K562 (cell line): ENCODE data around the gene GNA14. TPM values are rescaled to one million over a fixed set of nuclear protein-coding genes. Genes with fewer than 3 reads are reported as not detected.

Experiments
- ATAC-seq: fragments of 200-7000 bp; cut with Tn5 transposase; 3 replicates; pipeline ENCODE4 v1.9.1; 2020; ENCODE audit warnings: moderate library complexity
- BruUV-seq: library from RNA; stranded (reverse); fragments of 400-500 nt; replicated peaks from 2 replicates; lab custom pipeline; 2021; lab: Mats Ljungman, UMichigan
- CTCF ChIA-PET: fragments of 300-600 bp; formaldehyde crosslinking; extraction: SDS; loops from one replicate; lab custom pipeline; 2021; ENCODE audit warnings: low intra/inter-chr PET ratio; lab: Yijun Ruan, JAX
- POLR2A ChIA-PET: fragments of 300-600, 350-650 bp; sonication (Branson Sonifier 250); formaldehyde crosslinking; extraction: SDS; loops from one replicate; lab custom pipeline; 2021; ENCODE audit warnings: antibody characterized with exemption, inconsistent platforms; lab: Yijun Ruan, JAX
- DNase-seq, 4 experiments: peaks; one replicate each; pipeline versions ENCODE4 v3.0.0 to v3.0.0-alpha.2; 2011 to 2018; ENCODE audit warnings: low spot score in 3 of 4, mixed read lengths in 3 of 4; ENCODE audit errors: extremely low read depth in 1 of 4
- FAIRE-seq: peaks from 2 replicates; lab custom pipeline; 2011; peaks lifted over from hg19 to GRCh38; lab: Jason Lieb, UNC
- H2AFZ ChIP-seq: 2 replicates; pipeline ENCODE4 v1.6.0; 2011; ENCODE audit warnings: low read depth, low read length, control low read depth, inconsistent platforms
- H3K27ac ChIP-seq: fragments of 200-600 bp; 3 replicates; pipeline ENCODE4 v1.8.0; 2011; ENCODE audit warnings: low read depth, mild to moderate bottlenecking, control low read depth, inconsistent platforms, low read length, moderate library complexity, mixed read lengths; ENCODE audit errors: extremely low read depth
- H3K27me3 ChIP-seq, 2 experiments: fragments of 300-600 bp in 1 of 2; 2 replicates in 1 of 2; 3 replicates in 1 of 2; pipeline versions ENCODE4 v1.6.0 to v1.8.0; 2011; ENCODE audit warnings: inconsistent platforms in 2 of 2, low read length in 2 of 2, mild to moderate bottlenecking in 1 of 2, mixed read lengths in 1 of 2, moderate library complexity in 1 of 2; ENCODE audit not compliant: control insufficient read depth in 2 of 2, insufficient read depth in 2 of 2
- H3K36me3 ChIP-seq: fragments of 300-600 bp; 3 replicates; pipeline ENCODE4 v1.8.0; 2011; ENCODE audit warnings: mild to moderate bottlenecking, low read length, inconsistent platforms; ENCODE audit not compliant: control insufficient read depth, insufficient read depth
- H3K4me1 ChIP-seq, 2 experiments: fragments of 200-600 bp in 1 of 2; replicated peaks in 1 of 2; 2 replicates in 1 of 2; 3 replicates in 1 of 2; pipeline versions ENCODE4 v1.5.1 to v1.8.0; 2011; ENCODE audit warnings: inconsistent platforms in 2 of 2, low read length in 2 of 2, mild to moderate bottlenecking in 1 of 2, mixed read lengths in 1 of 2, moderate library complexity in 1 of 2; ENCODE audit not compliant: control insufficient read depth in 2 of 2, insufficient read depth in 2 of 2
- H3K4me2 ChIP-seq: 2 replicates; pipeline ENCODE4 v1.6.1; 2011; ENCODE audit warnings: low read length, control low read depth, inconsistent platforms, mixed read lengths; ENCODE audit not compliant: insufficient read depth
- H3K4me3 ChIP-seq: fragments of 200-600 bp; sonication (generic), shearing (Covaris generic); 2 replicates; pipeline ENCODE4 v1.5.1; 2016; ENCODE audit warnings: control low read depth, inconsistent platforms
- H3K79me2 ChIP-seq: fragments of 200-600 bp; 3 replicates; pipeline ENCODE4 v1.8.0; 2011; ENCODE audit warnings: low read length, inconsistent platforms; ENCODE audit not compliant: control insufficient read depth, insufficient read depth
- H3K9ac ChIP-seq, 2 experiments: 2 replicates each; pipeline versions ENCODE4 v1.6.0 to v1.6.1; 2011; ENCODE audit warnings: low read depth in 2 of 2, low read length in 2 of 2, control low read depth in 1 of 2, inconsistent platforms in 1 of 2, mild to moderate bottlenecking in 1 of 2, mixed read lengths in 1 of 2; ENCODE audit not compliant: insufficient read depth in 1 of 2
- H3K9me1 ChIP-seq: one replicate; pipeline ENCODE4 v1.6.0; 2011; ENCODE audit warnings: inconsistent platforms, mild to moderate bottlenecking, low read length, moderate library complexity; ENCODE audit not compliant: control insufficient read depth, insufficient read depth
- H3K9me3 ChIP-seq: replicated peaks from 2 replicates; pipeline ENCODE4 v1.5.1; 2011; ENCODE audit warnings: low read depth, low read length, inconsistent platforms; ENCODE audit not compliant: control insufficient read depth, insufficient read depth
- H4K20me1 ChIP-seq: replicated peaks from 2 replicates; pipeline ENCODE4 v1.6.1; 2011; ENCODE audit warnings: low read length, inconsistent platforms, mixed read lengths; ENCODE audit not compliant: control insufficient read depth, insufficient read depth
- MECOM ChIP-seq: fragments of 250-450 bp; sonication (Bioruptor Pico); IDR thresholded peaks from 2 replicates; pipeline ENCODE4 v1.8.0; 2022; ENCODE audit warnings: inconsistent platforms
- NCOA4 ChIP-seq: fragments of 450-650 bp; IDR thresholded peaks from 2 replicates; pipeline ENCODE4 v1.6.1; 2018; ENCODE audit warnings: mild to moderate bottlenecking; ENCODE audit not compliant: partially characterized antibody
- SRF ChIP-seq, 2 experiments: fragments of 250-450, 450-650 bp in 1 of 2; sonication (Bioruptor Pico) in 1 of 2; sonication (generic) in 1 of 2; formaldehyde crosslinking; IDR thresholded peaks; 2 replicates each; pipeline versions ENCODE4 v1.5.0 to v1.5.1; 2020 to 2022; ENCODE audit warnings: mild to moderate bottlenecking in 1 of 2, missing genetic modification reagents in 1 of 2
- ZNF217 ChIP-seq: sonication (generic); formaldehyde crosslinking; IDR thresholded peaks from 2 replicates; pipeline ENCODE4 v1.8.0; 2022; ENCODE audit warnings: mild to moderate bottlenecking, missing genetic modification reagents
- in situ Hi-C: fragments of 300-500 bp; cut with MboI; formaldehyde crosslinking; loops from 4 replicates; pipeline ENCODE4 v1.15.0; 2018; ENCODE audit warnings: inconsistent platforms, mixed read lengths
- intact Hi-C: fragments of 100-400 bp; cut with micrococcal nuclease; formaldehyde crosslinking; loops from 2 replicates; pipeline ENCODE4 v1.14.2; 2022
- polyA plus RNA-seq, 8 experiments: library from polyadenylated mRNA; depleted of rRNA in 4 of 8; stranded (reverse) in 5 of 8; unstranded in 3 of 8; fragments of >200 nt; fragmentation: Nextera tagmentation in 2 of 8; fragmentation: Illumina TruSeq in 1 of 8; extraction: Ambion mirVana in 2 of 8; extraction: Trizol in 1 of 8; gene quantifications; 2 replicates each; pipeline versions ENCODE4 v1.2.1 to v1.2.3, GENCODE V29; 2011 to 2014; ENCODE audit warnings: inconsistent platforms in 1 of 8, missing spikeins in 1 of 8
- total RNA-seq, 7 experiments: library from RNA; depleted of rRNA in 6 of 7; stranded (reverse); fragments of >200 nt in 6 of 7; fragmentation: Illumina TruSeq in 2 of 7; extraction: Trizol in 2 of 7; gene quantifications; 2 replicates each; pipeline versions ENCODE4 v1.2.1 to v1.2.3, GENCODE V29; 2011 to 2021; ENCODE audit warnings: low replicate concordance in 1 of 7
- TF ChIP-seq, protein P1 (sequence below): fragments of 250-450 bp; sonication (Bioruptor Pico); IDR thresholded peaks from 2 replicates; pipeline ENCODE4 v1.4.0; 2020; ENCODE audit warnings: mild to moderate bottlenecking, moderate library complexity
- TF ChIP-seq, protein P2 (sequence below): fragments of 250-450 bp; sonication (Bioruptor Pico); IDR thresholded peaks from 2 replicates; pipeline ENCODE4 v1.4.0; 2020; ENCODE audit warnings: borderline replicate concordance
- TF ChIP-seq, protein P3 (sequence below), 2 experiments: fragments of 450-650 bp; formaldehyde crosslinking in 1 of 2; IDR thresholded peaks; 2 replicates each; pipeline versions ENCODE4 v1.4.0 to v1.6.1; 2014 to 2020; ENCODE audit warnings: mild to moderate bottlenecking in 2 of 2, borderline replicate concordance in 1 of 2, low read depth in 1 of 2

GNA14 gene
- total and polyA plus RNA-seq, 9 of the 15 experiments (the other 6 are each of a cell fraction or from before 2014, with no cell fraction given): 0.03 to 0.11 (median 0.03) TPM; not detected in 6

DNA sequence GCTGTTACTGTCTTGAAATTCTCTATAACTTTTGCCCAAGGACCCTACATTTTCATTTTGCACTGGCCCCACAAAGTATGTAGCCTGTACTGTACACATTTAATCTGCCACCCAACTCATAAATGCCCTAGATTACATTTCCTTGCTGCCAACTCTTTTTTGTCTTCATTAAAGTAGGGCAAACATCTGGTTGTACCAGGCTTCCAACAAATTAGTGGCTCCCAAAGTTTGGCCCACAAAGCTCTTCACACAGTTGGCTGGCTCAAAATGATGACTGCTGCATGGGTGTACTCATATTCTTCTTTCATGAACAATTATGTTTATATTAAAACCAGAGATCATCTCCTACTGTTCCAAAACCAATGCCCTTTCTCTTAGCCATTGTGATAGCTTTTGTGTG is 45.3 kb downstream of the GNA14 start:
- Histone ChIP-seq H3K9me1 (no peaks in the 10 kb centered on the region), H3K4me3 (no peak overlapping the region), H4K20me1 (no peaks in the 10 kb centered on the region), H3K4me2 (no peak overlapping the region), H3K27me3 (no peaks in the 10 kb centered on the region; a peak in 3 of 5 replicates), H3K27ac (no peak overlapping the region), H3K79me2 (no peaks in the 10 kb centered on the region), H3K9ac (no peak overlapping the region), H3K9me3 (no peaks in the 10 kb centered on the region), H3K36me3 (no peaks in the 10 kb centered on the region), H3K4me1 (no peaks in the 10 kb centered on the region; a peak in 1 of 5 replicates), H2AFZ (no peak overlapping the region)
- FAIRE-seq: no peak
- no TSS peak for BruUV-seq
- intact Hi-C loops: no loop called here
- in situ Hi-C loops: no loop called here
- no peak for TF ChIP-seq NCOA4
- no peak for TF ChIP-seq SRF (CRISPR knock-in tag; IDR thresholded peaks at IDR 0.05)
- TF ChIP-seq, protein P1, sequence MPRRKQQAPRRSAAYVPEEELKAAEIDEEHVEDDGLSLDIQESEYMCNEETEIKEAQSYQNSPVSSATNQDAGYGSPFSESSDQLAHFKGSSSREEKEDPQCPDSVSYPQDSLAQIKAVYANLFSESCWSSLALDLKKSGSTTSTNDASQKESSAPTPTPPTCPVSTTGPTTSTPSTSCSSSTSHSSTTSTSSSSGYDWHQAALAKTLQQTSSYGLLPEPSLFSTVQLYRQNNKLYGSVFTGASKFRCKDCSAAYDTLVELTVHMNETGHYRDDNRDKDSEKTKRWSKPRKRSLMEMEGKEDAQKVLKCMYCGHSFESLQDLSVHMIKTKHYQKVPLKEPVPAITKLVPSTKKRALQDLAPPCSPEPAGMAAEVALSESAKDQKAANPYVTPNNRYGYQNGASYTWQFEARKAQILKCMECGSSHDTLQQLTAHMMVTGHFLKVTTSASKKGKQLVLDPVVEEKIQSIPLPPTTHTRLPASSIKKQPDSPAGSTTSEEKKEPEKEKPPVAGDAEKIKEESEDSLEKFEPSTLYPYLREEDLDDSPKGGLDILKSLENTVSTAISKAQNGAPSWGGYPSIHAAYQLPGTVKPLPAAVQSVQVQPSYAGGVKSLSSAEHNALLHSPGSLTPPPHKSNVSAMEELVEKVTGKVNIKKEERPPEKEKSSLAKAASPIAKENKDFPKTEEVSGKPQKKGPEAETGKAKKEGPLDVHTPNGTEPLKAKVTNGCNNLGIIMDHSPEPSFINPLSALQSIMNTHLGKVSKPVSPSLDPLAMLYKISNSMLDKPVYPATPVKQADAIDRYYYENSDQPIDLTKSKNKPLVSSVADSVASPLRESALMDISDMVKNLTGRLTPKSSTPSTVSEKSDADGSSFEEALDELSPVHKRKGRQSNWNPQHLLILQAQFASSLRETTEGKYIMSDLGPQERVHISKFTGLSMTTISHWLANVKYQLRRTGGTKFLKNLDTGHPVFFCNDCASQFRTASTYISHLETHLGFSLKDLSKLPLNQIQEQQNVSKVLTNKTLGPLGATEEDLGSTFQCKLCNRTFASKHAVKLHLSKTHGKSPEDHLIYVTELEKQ (CRISPR knock-in tag): no peak
- TF ChIP-seq ZNF217 (CRISPR knock-in tag): no peak
- TF ChIP-seq, protein P2, sequence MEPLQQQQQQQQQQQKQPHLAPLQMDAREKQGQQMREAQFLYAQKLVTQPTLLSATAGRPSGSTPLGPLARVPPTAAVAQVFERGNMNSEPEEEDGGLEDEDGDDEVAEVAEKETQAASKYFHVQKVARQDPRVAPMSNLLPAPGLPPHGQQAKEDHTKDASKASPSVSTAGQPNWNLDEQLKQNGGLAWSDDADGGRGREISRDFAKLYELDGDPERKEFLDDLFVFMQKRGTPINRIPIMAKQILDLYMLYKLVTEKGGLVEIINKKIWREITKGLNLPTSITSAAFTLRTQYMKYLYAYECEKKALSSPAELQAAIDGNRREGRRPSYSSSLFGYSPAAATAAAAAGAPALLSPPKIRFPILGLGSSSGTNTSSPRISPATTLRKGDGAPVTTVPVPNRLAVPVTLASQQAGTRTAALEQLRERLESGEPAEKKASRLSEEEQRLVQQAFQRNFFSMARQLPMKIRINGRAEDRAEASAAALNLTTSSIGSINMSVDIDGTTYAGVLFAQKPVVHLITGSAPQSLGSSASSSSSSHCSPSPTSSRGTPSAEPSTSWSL (CRISPR knock-in tag): no peak
- TF ChIP-seq, protein P3, sequence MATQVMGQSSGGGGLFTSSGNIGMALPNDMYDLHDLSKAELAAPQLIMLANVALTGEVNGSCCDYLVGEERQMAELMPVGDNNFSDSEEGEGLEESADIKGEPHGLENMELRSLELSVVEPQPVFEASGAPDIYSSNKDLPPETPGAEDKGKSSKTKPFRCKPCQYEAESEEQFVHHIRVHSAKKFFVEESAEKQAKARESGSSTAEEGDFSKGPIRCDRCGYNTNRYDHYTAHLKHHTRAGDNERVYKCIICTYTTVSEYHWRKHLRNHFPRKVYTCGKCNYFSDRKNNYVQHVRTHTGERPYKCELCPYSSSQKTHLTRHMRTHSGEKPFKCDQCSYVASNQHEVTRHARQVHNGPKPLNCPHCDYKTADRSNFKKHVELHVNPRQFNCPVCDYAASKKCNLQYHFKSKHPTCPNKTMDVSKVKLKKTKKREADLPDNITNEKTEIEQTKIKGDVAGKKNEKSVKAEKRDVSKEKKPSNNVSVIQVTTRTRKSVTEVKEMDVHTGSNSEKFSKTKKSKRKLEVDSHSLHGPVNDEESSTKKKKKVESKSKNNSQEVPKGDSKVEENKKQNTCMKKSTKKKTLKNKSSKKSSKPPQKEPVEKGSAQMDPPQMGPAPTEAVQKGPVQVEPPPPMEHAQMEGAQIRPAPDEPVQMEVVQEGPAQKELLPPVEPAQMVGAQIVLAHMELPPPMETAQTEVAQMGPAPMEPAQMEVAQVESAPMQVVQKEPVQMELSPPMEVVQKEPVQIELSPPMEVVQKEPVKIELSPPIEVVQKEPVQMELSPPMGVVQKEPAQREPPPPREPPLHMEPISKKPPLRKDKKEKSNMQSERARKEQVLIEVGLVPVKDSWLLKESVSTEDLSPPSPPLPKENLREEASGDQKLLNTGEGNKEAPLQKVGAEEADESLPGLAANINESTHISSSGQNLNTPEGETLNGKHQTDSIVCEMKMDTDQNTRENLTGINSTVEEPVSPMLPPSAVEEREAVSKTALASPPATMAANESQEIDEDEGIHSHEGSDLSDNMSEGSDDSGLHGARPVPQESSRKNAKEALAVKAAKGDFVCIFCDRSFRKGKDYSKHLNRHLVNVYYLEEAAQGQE (IDR thresholded peaks at IDR 0.05; ENCODE audit: borderline replicate concordance): no peak
- TF ChIP-seq, protein P3 (CRISPR knock-in tag; IDR thresholded peaks at IDR 0.05; ENCODE audit: low read depth): no peak
- no peak for TF ChIP-seq MECOM
- no peak for DNase-seq
- ChIA-PET POLR2A (no interaction called here), CTCF (no interaction called here)
- no peak for ATAC-seq
